H4 (cell line): Measurements from ENCODE around the gene BBS9. TPM values are rescaled to one million over a fixed set of nuclear protein-coding genes. Genes with fewer than 3 reads are reported as not detected.
"Not testable (repeated sequence)": the region's sequence is repeated elsewhere in the genome, so short reads cannot be mapped to it uniquely, and the experiment has no call there.

Source experiments
- DNase-seq: peaks from one replicate; pipeline ENCODE4 v3.0.0-alpha.2; 2015; ENCODE audit warnings: low spot score
- total RNA-seq: library from RNA; depleted of rRNA; stranded (reverse); fragments of >200 nt; shearing (Covaris generic); gene quantifications from 2 replicates; pipeline ENCODE4 v1.2.3, GENCODE V29; 2014

Gene BBS9
- total RNA-seq, 1 experiment from 2014 or later: 14.7 TPM

DNA sequence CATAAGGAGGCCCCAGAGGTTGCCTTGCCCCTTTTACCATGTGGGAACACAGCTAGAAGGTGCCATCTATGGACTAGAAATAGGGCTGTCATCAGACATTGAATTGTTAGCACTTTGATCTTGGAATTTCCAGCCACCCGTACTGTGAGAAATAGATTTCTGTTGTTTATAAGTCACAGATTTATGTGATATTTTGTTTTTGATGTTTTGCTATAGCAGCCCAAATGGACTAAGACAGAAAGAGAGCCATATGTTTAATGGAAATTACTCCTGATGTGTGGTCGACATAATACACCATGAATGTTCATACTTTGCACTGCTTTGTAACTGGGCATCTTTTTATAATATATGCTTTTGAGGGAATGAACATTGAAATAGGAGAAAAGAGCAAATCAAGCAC lies 302.2 kb downstream of the BBS9 start:
- DNase-seq: no peak

DNA sequence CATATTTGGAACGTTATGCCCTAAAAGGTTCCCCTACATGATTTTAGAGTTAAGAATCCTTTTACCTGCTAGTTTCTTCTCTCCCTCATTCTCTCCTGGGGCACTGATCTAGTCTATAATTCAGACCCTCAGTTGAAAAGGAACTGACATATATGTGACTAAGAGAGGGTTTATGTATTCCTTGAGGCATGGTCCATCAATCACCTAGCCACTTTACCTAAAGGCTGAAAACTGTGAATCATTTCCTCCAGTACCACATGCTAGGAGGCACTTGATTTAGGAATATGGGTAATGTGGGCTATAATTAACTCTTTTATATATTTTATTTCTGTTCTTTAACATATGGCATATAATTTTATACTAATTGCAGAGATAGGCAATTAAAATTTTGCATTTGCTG lies 303.5 kb downstream of the BBS9 start:
- DNase-seq: no peak

DNA sequence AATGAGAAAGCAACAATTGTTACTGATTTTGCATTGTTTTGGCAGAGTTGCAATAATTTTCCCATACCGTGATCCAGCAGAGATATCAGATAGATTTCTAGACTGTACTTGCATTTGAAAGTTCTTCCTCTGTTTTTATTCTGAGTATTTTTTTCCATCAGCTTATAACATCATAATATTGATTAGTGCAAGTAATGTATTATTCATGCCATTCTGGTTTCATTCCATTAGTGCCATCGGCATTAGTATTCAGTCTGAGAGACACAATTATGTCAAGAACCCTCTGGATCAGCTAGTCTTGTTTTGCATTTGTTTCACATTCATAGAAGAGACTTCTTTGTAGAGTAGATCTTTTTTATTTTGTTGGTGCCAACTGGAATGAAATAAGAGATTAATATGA lies 304.0 kb downstream of the BBS9 start:
- no peak for DNase-seq

DNA sequence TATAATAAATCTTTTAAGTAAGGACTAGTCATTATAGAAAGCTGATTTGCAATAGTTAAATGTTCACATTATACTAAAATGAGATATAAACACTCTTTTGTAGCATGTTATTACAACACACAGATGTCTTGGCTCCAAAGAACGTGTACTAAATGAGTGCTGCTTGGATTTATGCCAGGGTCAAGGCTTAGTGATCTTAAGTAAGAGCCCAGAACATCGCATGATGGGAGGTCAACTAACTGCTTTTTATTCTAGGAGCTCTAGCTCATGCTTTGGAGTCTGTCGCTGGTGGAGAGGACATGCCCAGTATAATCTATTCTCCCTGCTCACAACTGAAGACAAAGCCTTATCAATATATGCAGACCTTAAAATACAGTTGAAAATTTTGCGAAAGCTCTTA lies 315.1 kb downstream of the BBS9 start:
- no peak for DNase-seq

GRCh38 chr7:33446551-33446950 lies 317.2 kb downstream of the BBS9 start:
- DNase-seq: no peak

GRCh38 chr7:33448035-33448434 lies 318.7 kb downstream of the BBS9 start:
- DNase-seq: no peak

DNA sequence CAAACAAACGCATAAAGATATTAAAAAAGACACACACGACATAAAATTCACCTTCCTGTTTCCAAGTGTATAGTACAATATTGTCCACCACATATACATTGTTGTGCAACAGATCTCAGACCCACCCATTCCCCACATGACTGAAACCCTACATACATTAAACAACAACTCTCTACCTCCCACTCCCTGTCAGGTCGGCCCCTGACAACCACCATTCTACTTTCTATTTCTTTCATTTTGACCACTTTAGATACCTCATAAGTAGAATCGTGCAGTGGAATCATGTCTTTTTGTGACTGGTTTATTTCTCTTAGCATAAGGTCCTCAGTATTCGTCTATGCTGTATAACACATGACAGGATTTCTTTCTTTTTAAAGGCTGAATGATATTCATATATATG lies 320.5 kb downstream of the BBS9 start:
- DNase-seq: no peak

DNA sequence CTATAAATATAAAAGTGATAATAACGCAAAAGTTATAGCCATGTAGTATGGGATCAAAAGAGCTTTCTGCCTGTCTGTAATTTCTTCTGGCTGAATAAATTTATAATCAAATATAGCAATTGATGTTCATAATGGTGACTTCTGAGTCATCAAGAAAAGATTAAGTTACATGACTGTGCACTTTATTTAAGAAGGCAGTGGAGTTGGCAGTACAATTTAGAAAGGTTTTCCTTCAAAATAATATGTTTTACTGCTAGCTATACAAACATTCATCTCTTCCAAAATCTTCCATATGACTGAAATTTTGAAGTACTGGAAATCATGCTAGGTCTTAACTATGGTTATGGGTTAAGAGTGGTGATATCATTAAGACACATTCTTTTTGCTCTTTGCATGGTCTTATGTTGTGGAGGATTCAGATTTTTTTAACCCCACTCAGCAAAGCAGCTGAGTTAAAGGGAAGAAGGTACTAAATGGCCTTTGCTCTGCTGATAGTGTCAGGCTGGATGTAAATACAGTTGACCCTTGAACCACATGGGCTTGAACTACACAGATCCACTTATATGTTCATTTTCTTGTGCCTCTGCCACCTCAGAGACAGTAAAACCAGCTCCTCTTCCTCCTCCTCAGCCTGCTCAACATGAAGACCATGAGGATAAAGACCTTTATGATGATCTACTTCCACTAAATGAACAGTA lies 323.6 kb downstream of the BBS9 start:
- no peak for DNase-seq

DNA sequence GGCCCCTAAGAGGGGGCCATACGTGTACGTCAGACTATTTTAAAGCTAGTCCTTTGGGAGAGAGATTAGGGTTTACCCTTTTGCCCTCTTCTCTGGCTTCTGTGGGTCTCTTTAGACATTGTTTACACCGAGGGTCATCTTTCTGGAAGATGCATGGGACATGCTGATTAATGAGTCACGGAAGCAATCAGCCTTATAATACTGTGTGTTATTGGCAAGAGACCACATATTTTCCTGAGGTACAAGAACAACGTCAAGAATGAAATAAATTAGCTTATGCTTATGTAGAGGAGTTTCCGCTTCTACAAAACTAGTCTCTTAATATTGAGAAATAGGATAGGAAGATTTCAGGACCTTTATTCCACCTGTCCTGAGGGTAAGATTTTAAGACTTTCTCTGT lies 327.7 kb downstream of the BBS9 start:
- no peak for DNase-seq

- DNase-seq: no peak
Observed at GRCh38 chr7:33458581-33458980, 329.2 kb downstream of the BBS9 start.

GRCh38 chr7:33459340-33459751 lies 330.0 kb downstream of the BBS9 start:
- DNase-seq: peak; percentile 65

GRCh38 chr7:33463131-33463530 lies 333.8 kb downstream of the BBS9 start:
- DNase-seq: no peak

DNA sequence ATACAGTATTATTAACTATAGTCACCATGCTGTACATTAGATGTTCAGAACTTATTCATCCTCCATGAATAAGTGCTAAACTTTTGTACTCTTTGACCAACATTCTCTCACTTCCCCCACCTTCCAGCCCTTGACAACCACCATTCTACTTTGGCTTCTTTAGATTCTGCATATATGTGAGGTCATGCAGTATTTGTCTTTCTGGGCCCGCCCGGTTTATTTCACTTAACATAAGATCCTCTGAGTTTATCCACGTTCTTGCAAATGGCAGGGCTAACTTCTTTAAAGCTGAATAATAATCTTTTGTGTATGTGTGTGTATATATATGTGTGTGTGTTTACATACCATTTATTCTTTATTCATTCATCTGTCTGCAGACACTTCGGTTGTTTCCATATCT lies 336.8 kb downstream of the BBS9 start:
- no peak for DNase-seq

- no peak for DNase-seq
Observed at GRCh38 chr7:33471636-33472242, 342.4 kb downstream of the BBS9 start.

- no peak for DNase-seq
Observed at GRCh38 chr7:33472348-33473025, 343.1 kb downstream of the BBS9 start.

DNA sequence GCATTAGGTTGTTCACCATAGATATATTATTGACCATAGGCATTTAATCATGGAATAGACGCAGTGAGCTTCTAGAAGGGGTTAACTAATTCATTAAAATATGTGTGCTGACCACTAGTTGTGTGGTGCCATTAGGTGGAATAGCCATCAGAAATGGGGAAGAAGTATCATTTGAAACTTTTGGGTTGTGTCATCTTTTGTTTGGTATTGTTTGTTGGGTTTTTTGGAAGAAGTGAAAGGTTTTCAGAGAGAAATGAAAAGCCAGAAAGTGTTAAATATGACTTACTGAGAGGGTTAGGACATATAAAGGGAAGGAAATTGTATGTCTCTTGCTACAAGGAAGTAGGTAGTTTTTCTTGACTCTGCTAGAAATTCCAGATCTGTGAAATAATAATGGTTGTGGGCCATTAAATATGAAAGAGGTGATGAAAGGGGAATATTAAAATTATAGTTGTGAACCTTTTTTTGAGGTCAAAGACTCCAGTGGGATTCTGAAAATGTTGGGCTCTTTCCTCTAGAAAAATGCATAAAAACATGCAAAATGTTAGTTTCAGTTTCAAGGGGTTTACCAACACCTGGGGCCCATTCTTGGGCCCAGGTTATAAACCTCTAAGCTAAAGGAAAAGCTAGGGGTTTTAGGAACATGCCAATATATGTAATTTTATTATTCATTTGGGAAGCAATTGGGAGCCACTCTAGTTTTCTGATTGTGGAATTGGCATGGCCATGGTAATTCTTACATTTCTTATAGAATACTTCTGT lies 348.5 kb downstream of the BBS9 start:
- no peak for DNase-seq

- not testable (repeated sequence) for DNase-seq
Observed at GRCh38 chr7:33484476-33484875, 355.1 kb downstream of the BBS9 start.

DNA sequence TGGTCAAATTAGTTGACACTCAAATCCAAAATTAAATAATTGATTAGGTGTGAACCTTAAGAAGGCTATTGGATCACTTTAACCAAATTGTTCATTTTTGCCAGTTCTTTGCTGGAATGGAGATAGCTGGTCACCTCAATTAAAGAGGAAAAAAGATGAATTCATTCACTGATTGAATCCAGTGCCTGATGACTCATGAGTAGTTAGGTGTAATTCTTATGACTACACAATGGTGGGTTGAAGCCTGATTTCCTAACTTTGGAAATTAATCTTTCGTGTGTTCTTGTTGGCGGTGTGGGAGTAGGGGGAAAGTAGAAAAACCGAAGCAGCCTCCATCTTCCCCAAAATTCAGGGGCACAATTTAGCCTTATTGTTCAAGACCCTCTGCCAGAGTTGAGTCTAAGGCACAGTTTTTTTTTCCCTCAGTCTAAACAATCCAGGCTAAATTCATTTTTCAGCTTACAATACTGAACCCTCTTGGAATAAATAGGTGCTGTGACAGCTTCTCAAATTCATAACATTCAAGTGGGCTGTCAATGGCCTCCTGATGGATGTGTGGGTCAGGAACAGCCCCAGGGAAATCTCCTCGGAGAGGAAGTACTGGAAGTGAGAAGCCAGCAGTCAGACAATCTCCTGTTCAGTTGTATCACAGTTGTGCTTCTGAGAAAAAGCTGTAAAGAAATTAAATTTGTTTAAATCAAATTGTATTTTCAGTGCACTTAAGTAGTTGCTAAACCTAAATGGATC lies 356.6 kb downstream of the BBS9 start:
- no peak for DNase-seq

DNA sequence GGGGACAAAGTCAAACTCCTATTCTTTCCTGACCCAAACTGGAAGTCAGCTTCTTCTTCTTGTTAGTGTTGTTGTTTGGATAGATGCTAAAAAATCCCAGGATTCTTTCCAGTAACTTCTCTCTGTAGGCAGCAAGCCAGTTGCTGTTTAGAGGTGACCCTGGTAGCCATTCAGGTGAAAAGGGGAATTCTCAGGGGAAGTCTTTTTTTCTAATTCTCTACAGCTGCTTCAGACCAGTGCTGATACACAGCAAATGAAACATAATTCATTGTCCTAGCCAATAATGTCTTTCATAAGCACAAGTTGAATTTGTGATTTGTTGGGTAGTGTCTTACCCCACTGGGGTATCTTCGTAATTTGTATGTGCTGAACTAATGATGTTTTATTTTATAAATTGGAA lies 357.3 kb downstream of the BBS9 start:
- DNase-seq: no peak

GRCh38 chr7:33487998-33488682 lies 358.8 kb downstream of the BBS9 start:
- no peak for DNase-seq

- no peak for DNase-seq
Observed at GRCh38 chr7:33494474-33494873, 365.1 kb downstream of the BBS9 start.
